HuH-7 (cell line): Measurements from ENCODE around the gene KHDC4.
A peak's percentile ranks its signal among the peaks of the same experiment; 100 is the strongest.

Experiments used
- DNase-seq: peaks from one replicate; pipeline ENCODE4 v3.0.0; 2011; ENCODE audit warnings: low spot score

KHDC4 gene

DNA sequence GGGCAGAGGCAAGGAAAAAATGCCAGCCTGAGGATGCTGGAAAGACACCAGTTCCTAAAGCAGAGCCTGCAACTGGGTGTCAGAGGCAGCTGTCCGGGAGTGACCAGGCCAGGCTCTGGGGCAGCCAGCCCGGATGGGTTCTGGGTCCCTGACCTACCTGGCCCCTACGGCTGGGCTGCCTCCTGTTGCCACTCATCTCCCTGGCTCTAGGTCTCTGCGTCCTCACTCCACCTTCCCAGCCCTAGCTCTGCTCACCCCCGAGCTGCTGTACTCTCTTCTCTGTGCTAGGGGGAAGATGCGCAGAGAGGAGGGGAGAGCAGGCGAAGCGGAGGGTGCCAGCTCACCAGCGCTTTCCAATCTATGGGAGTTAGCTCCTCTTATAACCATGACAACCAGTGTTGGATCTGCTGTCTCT is 35.2 kb upstream of the KHDC4 start:
- DNase-seq, result no peak

DNA sequence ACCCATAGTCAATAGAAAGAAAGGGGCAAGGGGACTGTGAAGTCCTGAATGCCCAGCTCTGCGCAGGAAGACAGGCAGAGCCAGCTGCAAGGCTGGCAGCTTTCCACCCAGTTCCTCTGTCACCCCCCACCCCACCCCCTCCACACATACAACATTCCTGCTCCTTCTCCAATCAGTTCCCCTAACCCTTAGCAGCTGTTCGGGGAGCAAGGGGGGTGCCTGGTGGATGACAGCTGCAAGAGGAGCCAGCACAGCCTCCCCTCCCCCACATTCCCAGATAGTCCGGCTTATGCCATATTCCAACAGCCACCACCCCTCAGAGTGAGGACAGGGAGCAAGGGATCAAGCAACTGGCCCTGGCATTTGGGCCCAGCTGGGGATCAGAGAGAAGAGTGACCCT is 34.5 kb upstream of the KHDC4 start:
- no peak for DNase-seq

- no peak for DNase-seq
These were observed 33.8 kb upstream of the KHDC4 start for GRCh38 chr1:155968051-155968400.

DNA sequence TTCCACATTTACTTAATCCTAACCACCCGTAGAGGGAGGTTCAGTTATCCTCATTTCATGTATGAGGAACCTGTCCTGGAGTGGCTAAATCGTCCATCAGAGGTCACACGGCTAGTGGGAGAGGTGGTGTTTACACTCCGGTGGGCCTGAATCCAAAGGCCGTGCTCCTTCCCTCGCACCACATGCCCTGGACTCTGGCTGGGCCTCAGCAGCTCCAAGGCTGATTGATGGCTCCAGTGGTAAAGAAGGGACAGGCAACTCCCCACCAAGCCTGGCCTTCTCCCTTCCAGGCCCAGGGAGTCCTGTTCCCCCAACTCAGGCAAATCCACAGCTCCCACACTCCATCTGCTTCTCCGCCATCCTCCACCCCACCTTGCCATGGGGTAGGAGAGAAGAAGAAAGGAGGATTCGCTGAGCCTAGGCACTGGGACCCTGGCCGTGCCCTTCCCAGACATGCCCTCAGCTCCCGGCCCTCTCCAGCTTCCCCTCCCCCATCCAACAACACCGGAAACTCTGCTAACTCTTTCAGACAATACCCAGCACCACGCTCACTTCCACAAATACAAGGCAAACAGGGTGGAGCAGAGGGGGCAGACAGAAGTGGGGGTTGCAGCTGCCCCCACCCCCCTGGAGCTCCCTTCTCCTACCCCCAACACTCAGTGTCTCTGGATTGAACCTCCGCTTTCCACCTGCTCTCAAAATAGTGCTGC is 33.3 kb upstream of the KHDC4 start:
- DNase-seq, result peak; percentile 43

DNA sequence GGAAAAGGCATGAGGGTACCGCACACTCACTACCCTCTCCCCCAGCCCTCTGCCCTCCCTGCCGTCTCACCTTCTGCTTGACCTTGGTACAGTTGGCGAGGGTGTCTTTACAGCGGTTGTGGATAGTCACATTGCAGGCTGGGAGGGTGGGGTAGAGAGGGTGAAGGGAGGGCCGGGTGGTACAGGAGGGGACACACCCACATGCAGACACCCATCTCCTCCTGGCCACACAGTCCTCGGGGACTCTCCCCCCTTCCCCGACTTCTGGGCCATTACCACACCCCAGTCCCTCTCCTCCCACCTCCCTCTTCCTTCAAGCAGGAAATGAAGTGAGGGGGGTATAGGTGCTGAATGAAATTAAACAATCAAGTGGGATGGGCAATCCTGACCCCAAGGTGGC is 32.5 kb upstream of the KHDC4 start:
- no peak for DNase-seq

GRCh38 chr1:155966135-155966534 is 31.9 kb upstream of the KHDC4 start:
- no peak for DNase-seq

- no peak for DNase-seq
These were observed 30.0 kb upstream of the KHDC4 start for GRCh38 chr1:155964193-155964592.

DNA sequence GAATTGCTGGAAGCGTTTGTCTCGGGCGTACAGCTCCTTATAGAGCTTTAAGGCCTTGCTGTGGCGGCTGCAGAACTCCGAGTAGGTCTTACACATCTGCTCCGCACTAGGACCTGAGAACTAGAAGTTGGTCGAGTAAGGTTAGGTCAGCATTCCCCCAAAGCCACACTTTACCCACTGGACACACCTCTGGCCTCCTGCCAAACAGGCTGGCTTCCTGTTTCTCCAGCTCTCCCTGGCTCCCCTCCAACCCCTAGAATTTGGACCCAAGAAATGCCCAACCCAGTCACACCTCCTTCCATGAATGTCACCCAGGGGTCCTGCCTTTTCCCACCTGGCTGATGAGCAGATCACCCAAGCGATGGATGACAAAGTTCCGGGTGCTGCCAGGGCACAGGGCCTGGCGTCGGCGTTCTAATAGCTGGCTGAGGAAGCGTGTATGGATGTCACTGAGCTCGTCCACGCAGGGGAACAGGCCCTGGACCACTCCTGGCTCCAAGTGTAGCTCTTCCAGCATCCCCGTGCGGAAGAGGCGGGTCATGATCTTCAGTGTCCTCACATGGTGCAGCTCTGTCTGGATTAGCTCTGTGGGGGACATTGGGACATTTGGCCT is 28.5 kb upstream of the KHDC4 start:
- DNase-seq, result no peak

GRCh38 chr1:155961937-155962336 is 27.7 kb upstream of the KHDC4 start:
- DNase-seq, result no peak

DNA sequence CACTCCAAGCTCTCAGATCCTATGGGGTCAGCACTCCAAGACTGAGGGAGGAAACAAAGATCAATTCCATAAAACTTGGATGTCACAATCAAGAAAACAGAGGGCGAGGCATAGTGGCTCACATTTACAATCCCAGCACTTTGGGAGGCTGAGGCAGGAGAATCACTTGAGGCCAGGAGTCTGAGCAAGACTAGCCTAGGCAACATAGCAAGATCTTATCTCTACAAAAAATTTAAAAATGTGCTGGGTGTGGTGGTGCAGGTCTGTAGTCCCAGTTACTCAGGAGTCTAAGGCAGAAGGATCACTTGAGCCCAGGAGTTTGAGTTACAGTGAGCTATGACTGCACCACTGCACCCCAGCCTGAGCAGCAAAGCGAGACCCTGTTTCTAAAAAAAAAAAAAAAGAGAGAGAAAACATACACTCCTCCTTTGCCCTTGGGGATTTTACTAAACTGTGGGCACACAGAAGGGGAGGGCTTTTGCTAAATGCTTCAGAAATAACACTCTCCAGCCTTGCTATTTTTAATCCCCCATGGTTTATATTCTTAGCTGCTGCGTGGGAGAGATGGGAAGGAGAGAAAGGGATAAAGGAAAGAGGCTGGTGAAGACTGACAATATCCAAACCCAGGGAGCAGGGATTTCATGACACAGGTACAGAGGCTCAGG is 26.0 kb upstream of the KHDC4 start:
- no peak for DNase-seq

DNA sequence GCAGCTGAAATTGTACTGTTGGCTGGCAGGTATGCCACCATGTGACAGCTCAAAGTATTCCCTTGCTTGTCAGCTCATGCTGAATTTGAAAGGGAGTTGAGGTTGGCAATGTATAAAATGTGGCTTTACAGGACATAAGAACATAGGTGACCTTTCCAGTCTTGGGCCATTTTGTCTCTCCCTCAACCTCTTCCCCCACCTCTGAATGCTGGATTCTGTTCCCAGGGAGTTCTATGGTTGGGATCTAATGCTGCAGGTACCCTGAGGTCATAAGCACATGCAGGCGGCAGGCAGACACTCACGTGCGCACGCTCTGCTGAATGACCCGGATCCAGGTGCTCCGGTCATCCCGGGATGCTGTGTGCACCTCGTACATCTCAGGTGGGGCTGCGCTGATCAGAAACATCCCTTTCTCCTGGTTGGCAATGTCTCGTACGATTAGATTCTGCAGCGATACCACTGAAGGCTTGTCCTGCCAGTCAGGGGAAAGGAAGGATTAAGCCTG is 23.2 kb upstream of the KHDC4 start:
- DNase-seq, result no peak

GRCh38 chr1:155954645-155955044 is 20.4 kb upstream of the KHDC4 start:
- no peak for DNase-seq

DNA sequence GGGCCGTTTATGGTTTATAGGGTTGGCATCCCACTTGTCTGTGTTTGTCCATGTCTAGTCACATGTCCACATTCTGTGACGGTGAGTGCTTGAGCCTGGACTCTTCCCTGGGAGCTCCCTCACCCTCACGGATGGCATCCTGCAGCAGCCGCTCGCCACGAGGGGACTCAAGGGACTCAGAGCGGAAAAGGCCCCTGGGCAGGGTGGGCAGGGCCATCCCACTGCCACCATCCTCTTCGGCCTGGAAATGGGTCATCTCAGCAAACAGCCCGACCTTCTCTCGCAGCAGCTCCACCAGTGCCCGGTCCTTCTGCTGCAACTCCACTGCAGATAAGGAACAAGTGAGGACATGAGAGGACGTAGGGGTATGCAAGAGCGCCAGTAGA is 18.3 kb upstream of the KHDC4 start:
- no peak for DNase-seq

DNA sequence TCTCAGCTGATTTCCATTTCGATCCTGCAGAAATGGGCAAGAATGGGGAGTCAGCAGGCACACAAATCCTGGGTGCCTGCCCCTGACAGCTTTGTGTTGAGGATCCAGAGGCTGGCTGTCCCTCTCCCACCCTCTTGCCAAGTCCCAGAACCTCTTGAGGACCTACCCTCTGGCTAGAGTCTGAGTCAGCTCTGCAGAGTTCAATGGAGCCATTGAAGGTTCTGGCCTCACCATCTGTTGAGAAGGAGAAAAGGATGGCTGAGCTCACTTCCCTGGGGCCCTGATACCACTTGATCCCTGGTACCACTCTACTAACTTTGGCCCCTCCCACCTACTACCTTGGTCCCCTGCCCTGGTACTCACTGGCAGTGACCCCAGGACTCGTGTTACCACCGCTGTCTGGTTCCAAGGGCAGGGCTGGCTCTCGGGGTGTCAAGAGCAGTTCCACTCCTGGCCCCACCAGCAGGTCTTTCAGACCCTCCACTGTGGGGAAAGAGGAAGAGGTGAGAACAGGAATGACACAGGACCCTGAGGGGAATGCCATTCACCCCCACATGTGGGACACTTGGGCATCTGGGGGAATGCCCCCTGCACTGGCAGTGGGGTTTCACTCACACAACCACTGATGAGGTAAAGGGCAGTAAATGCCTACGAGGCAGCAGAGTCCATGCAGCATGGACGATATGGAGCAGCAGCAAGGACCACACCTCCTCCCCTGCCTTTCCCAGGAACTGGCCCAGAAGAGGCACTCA is 17.7 kb upstream of the KHDC4 start:
- DNase-seq, result no peak

GRCh38 chr1:155950829-155951228 is 16.6 kb upstream of the KHDC4 start:
- no peak for DNase-seq

- DNase-seq, result no peak
These were observed 13.5 kb upstream of the KHDC4 start for GRCh38 chr1:155947741-155948140.

- DNase-seq, result no peak
These were observed 13.1 kb upstream of the KHDC4 start for GRCh38 chr1:155947292-155947691.

DNA sequence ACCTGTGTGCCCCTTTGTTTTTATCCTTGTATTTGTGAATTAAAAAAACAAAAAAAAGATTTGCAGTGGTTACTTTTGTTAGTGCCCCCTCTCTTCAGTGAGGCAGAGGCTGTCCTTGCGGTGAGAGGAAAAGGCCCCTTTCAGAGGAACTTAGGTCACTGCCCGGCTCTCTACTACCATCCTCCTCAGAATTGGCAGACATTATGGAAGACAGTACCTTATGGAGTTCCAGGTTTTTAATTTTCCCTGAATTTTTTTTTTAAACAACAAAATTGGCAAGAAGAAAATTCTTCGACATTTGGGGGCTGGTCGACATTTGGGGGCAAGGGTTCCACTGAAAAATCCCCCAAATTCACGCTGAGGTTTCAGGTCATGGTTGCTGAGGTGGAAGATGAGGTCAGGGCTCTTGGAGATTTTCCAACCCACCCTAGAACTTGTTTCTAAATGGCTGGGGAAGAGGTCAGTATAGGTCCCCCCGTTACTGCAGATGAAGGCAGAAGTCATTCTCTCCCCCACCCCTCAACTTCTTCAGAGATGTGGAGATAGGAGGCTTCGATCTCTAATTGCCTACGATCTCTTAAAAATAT is 12.5 kb upstream of the KHDC4 start:
- DNase-seq, result no peak

- DNase-seq, result no peak
These were observed 10.2 kb upstream of the KHDC4 start for GRCh38 chr1:155944444-155944799.

- no peak for DNase-seq
These were observed 8.4 kb upstream of the KHDC4 start for GRCh38 chr1:155942578-155943141.

GRCh38 chr1:155941845-155942531 is 7.8 kb upstream of the KHDC4 start:
- DNase-seq, result no peak
